GM11168 (cell line): ENCODE results near the gene C13orf46.
"Not testable (repeated sequence)": the region's sequence is repeated elsewhere in the genome, so short reads cannot be mapped to it uniquely, and the experiment has no call there.

Experiments used
- in situ Hi-C: fragments of 300-500 bp; cut with MboI; formaldehyde crosslinking; loops from one replicate; pipeline ENCODE4 v1.12.0; 2022; ENCODE audit warnings: low sequenced_read_pairs; ENCODE audit not compliant: unreplicated experiment

Gene C13orf46

DNA sequence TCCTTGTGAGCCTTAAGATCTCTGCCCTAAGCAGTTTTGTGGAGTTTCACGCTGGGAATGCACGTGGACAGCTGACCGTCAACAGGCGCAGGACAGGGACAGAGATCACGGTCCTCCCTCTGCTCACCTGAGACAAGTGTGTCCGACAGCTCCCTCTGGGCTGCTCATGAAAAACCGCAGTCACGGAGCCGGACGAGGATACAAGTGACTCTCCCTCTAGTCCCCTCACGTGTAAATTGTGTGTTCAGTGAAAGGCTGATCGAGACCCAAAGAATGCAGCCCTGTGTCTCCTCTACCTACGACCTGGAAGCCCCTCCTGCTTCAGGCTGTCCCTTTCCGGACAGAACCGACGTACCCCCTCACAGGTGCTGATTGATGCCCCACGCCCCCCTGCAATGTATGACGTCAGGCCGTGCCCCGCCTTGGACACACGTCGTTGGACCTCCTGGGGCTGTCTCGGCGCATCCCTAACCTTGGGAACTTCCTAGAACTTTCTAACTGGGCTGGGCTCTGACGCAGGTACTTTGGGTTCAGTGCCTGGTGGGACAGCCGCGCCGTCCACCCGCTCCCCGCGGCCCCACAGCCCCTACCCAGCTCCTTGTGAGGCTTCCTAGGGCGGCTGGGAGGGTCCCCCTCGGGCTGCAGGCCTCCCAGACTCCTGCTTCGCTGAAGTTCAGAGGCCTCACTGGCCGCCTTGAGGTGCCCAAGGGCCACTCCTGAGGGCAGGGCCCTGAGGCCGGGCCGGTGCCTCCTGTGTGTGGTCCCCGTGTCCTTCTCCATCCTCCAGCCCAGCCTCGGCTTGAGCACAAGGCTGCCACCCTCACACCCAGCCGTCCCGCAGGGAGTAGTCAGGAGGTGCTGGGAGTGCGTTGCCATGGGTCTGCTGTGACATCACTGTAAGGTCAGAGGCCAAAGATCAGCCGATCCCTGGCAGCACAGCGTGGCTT lies at the start of gene C13orf46:
Gene C13orf46 (minus strand): TSS at position 859 of the 947 bp plus-strand sequence. CDS start 79 bp downstream, at position 780.
- in situ Hi-C loops = no loop called here

DNA sequence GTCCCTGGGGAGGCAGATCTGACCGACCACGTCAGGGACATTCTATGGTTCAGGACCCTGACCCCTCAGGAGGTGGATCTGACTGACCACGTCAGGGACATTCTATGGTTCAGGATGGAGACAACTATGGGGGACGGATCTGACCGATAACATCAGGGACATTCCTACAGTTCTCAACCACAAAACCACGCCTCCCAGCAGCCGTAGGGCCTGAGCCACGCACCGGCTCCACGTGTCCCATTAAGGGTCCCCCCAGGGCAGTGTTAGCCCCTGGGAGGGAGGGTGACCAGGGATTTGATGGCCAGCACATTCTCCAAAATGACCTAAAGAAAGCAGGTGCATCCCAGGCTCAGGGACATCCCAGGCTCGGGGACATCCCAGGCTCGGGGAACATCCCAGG lies 49.0 kb upstream of the C13orf46 start:
- in situ Hi-C loops = no loop called here

- in situ Hi-C loops = no loop called here
These were observed 48.4 kb upstream of the C13orf46 start for GRCh38 chr13:114022309-114022669.

- in situ Hi-C loops = no loop called here
These were observed 47.8 kb upstream of the C13orf46 start for GRCh38 chr13:114021464-114022308.

DNA sequence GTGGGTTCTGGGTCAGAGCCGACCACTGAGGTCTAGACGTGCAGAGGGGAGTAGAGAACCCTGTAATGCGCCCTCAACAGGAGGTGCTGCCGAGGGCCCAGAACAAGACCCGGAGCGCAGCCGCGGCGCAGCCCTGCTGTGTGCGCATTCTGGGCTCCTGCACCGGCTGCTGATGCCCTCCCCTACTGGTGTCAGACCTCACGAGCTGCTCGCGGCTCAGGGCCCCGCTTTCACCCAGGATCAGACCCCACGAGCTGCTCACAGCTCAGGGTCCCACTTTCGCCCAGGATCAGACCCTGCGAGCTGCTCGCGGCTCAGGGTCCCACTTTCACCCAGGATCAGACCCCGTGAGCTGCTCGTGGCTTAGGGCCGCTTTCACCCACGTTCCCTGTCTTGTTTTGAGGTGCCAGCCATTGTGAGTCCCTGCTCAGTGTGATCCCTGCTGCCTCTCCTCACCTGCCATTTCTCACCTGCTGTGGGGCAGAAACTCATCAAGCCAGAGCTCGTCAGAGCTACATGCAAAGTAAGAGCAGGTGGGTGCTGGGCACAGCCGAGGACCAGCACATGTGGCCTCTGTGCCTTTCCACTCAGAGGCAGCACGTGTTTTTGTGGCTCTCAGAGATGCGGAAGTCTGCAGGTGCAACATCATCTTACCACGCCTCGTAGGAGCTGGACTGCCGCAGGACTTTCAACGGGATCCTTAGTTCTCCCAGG lies 47.0 kb upstream of the C13orf46 start:
- in situ Hi-C loops = no loop called here

DNA sequence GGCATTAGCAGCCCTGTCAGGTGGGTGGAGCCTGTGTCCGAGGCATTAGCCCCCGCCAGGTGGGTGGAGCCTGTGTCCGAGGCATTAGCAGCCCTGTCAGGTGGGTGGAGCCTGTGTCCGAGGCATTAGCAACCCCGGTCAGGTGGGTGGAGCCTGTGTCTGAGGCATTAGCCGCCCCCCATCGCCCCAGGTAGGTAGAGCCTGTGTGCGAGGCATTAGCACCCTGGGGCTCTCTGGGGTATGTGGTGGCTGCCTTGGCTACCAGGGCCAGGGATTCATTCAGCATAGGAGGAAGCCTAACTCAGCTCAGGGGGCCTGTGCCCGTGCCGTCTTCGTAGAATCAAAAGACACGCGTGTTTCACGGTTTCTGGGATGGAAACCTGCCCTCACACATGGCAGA lies 46.3 kb upstream of the C13orf46 start:
- in situ Hi-C loops = not testable (repeated sequence)

GRCh38 chr13:114019367-114019766 lies 45.5 kb upstream of the C13orf46 start:
- in situ Hi-C loops = no loop called here

- in situ Hi-C loops = no loop called here
These were observed 44.7 kb upstream of the C13orf46 start for GRCh38 chr13:114018461-114019055.

GRCh38 chr13:114017966-114018365 lies 44.1 kb upstream of the C13orf46 start:
- in situ Hi-C loops = no loop called here

DNA sequence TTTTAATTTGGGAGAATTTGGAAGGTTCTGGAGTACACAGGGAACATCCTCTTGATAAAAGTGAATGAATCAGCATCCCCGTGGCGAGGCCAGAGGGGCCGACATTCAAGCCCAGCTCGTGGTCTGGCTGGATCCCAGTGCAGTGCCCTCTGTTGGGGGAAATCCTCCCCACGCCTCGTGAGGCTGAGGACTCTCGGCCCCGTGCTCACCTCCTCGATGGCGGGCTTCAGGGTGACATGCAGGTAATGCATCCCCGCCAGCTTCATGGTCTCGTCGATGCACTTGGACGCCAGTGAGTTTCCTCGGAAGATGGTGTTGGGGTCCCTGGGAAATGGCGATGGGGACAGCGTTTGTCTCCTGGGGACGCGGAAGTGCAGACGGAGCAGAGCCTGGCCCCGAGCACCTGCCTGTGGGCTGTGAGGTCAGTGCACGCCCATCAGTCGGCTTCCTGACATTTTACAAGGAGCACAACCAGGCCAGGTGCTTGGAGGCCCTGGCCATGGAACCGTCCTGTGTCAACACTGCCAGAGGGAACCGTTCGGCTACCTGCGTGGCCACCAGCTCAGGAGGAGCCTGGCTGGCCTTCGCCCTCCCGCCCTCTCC lies 43.3 kb upstream of the C13orf46 start:
- in situ Hi-C loops = no loop called here

- in situ Hi-C loops = no loop called here
These were observed 42.6 kb upstream of the C13orf46 start for GRCh38 chr13:114016321-114017027.

GRCh38 chr13:114015969-114016295 lies 42.1 kb upstream of the C13orf46 start:
- in situ Hi-C loops = no loop called here

DNA sequence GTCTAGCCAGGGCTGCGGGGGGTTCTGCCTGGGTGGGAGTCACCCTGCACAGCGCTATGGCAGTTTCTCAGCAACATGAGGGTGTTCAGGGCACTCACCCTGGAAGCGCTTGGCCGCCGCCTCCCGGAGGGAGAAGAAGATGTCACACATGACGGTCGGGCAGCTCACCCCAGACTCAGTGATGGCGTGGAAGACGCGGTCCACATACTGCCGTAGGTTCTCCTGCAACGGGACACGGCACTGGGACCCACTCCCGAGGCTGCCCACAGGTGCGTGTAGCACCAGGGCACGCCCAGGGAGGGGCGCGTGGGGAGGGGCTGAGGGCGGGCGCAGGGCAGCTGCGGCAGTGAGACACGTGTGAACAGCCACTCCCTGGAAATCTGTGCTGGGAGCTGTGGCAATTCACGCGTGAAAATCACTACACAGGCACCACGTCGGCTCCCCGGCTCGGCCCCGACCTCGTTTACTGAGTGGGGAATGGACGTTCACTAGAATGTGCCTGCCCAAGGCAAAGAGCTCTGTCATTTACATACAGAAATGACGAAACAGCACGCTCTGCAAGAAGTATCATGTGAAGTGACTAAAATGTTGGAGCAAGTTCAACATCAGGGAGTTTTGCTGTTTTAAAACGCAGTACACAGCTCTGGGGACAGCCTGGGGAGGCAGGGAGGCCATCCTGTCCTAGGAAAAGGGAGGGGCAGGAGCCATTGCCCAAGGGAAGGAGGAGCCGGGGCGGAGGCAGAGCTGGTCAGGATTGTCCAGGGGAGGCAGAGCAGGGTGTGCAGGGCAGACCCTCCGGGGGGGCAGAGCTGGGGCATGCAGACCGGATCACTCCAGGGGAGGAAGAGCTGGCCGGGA lies 41.5 kb upstream of the C13orf46 start:
- in situ Hi-C loops = no loop called here

GRCh38 chr13:114013952-114014629 lies 40.2 kb upstream of the C13orf46 start:
- in situ Hi-C loops = no loop called here

GRCh38 chr13:114013336-114013735 lies 39.5 kb upstream of the C13orf46 start:
- in situ Hi-C loops = no loop called here

- in situ Hi-C loops = no loop called here
These were observed 39.0 kb upstream of the C13orf46 start for GRCh38 chr13:114012921-114013320.

GRCh38 chr13:114012141-114012540 lies 38.3 kb upstream of the C13orf46 start:
- in situ Hi-C loops = no loop called here

- in situ Hi-C loops = no loop called here
These were observed 37.4 kb upstream of the C13orf46 start for GRCh38 chr13:114011226-114011625.
